IPS-15b (cell line): ENCODE data around the gene CMSS1.
"Not testable (repeated sequence)": the region's sequence is repeated elsewhere in the genome, so short reads cannot be mapped to it uniquely, and the experiment has no call there.

Experiments used
- H3K27me3 ChIP-seq: one replicate; pipeline ENCODE4 v1.6.1; 2013; ENCODE audit warnings: low read length; ENCODE audit not compliant: control insufficient read depth, insufficient read depth
- H3K36me3 ChIP-seq: one replicate; pipeline ENCODE4 v1.6.1; 2013; ENCODE audit warnings: low read length; ENCODE audit not compliant: control insufficient read depth, insufficient read depth
- H3K4me1 ChIP-seq: one replicate; pipeline ENCODE4 v1.6.1; 2013; ENCODE audit warnings: mild to moderate bottlenecking, low read length; ENCODE audit not compliant: control insufficient read depth, insufficient read depth
- H3K4me3 ChIP-seq: one replicate; pipeline ENCODE4 v1.5.1; 2013; ENCODE audit warnings: low read depth, low read length
- H3K9ac ChIP-seq: one replicate; pipeline ENCODE4 v1.6.1; 2013; ENCODE audit warnings: low read depth, mild to moderate bottlenecking, low read length
- H3K9me3 ChIP-seq: one replicate; pipeline ENCODE4 v1.6.1; 2013; ENCODE audit warnings: mild to moderate bottlenecking, low read length; ENCODE audit not compliant: control insufficient read depth, insufficient read depth

The CMSS1 gene

GRCh38 chr3:100047455-100048141 is 229.9 kb downstream of the CMSS1 start:
- no peak overlapping the region for H3K9ac ChIP-seq
- no peak overlapping the region for H3K4me3 ChIP-seq
- H3K36me3 ChIP-seq: no peaks in the 10 kb centered on the region
- no peaks in the 10 kb centered on the region for H3K9me3 ChIP-seq
- H3K27me3 ChIP-seq: no peaks in the 10 kb centered on the region
- H3K4me1 ChIP-seq: peaks cover 16% of the 10 kb centered on the region

GRCh38 chr3:100048248-100048647 is 230.6 kb downstream of the CMSS1 start:
- H3K9me3 ChIP-seq: no peaks in the 10 kb centered on the region
- no peak overlapping the region for H3K9ac ChIP-seq
- no peaks in the 10 kb centered on the region for H3K36me3 ChIP-seq
- H3K27me3 ChIP-seq: no peaks in the 10 kb centered on the region
- H3K4me1 ChIP-seq: peaks cover 13% of the 10 kb centered on the region
- no peak overlapping the region for H3K4me3 ChIP-seq

- H3K9ac ChIP-seq, H3K36me3 ChIP-seq, H3K4me3 ChIP-seq, H3K27me3 ChIP-seq, H3K4me1 ChIP-seq, H3K9me3 ChIP-seq: not testable (repeated sequence)
Measured at GRCh38 chr3:100051513-100051912, 233.9 kb downstream of the CMSS1 start.

- H3K27me3 ChIP-seq: no peaks in the 10 kb centered on the region
- H3K36me3 ChIP-seq: no peaks in the 10 kb centered on the region
Measured at GRCh38 chr3:100053951-100054620, 236.4 kb downstream of the CMSS1 start.

GRCh38 chr3:100057716-100058575 is 240.3 kb downstream of the CMSS1 start:
- Histone ChIP-seq H3K9me3 (no peaks in the 10 kb centered on the region), H3K9ac (no peak overlapping the region), H3K36me3 (no peaks in the 10 kb centered on the region), H3K4me3 (no peak overlapping the region), H3K4me1 (no peaks in the 10 kb centered on the region), H3K27me3 (no peaks in the 10 kb centered on the region)

More at GRCh38 chr3:100053951-100054620, 236.4 kb downstream of the CMSS1 start:
- Histone ChIP-seq H3K4me1 (no peaks in the 10 kb centered on the region), H3K9ac (no peak overlapping the region), H3K4me3 (no peak overlapping the region), H3K9me3 (no peaks in the 10 kb centered on the region)

- no peak overlapping the region for H3K9ac ChIP-seq
- H3K4me3 ChIP-seq: no peak overlapping the region
- no peaks in the 10 kb centered on the region for H3K9me3 ChIP-seq
- H3K4me1 ChIP-seq: no peaks in the 10 kb centered on the region
- no peaks in the 10 kb centered on the region for H3K36me3 ChIP-seq
- no peaks in the 10 kb centered on the region for H3K27me3 ChIP-seq
Measured at GRCh38 chr3:100059472-100059871, 241.8 kb downstream of the CMSS1 start.

- no peaks in the 10 kb centered on the region for H3K9me3 ChIP-seq
- no peaks in the 10 kb centered on the region for H3K4me1 ChIP-seq
- H3K36me3 ChIP-seq: no peaks in the 10 kb centered on the region
- no peak overlapping the region for H3K4me3 ChIP-seq
- no peaks in the 10 kb centered on the region for H3K27me3 ChIP-seq
- no peak overlapping the region for H3K9ac ChIP-seq
Measured at GRCh38 chr3:100060685-100061484, 243.2 kb downstream of the CMSS1 start.

DNA sequence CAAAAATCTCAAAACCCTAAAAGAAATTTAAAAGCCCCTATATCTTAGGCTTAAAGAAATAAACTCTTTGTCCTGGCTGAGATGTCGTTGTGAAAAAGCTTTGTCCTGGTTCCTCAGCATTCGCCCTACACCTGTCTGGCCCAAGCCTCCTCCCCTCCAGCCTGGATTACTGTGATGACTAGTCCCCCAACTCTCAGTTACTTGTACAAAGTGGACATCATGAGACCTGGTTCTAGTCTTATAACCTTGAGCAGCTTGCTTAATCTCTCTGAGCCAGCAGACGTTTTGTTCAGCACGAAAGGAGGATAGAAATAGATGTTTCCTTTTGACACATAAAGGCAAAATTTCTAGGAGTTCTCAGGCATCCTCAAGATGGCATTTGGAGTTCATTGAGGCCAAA is 245.0 kb downstream of the CMSS1 start:
- Histone ChIP-seq H3K9me3 (no peaks in the 10 kb centered on the region), H3K4me1 (no peaks in the 10 kb centered on the region), H3K36me3 (no peaks in the 10 kb centered on the region), H3K4me3 (no peak overlapping the region), H3K27me3 (no peaks in the 10 kb centered on the region), H3K9ac (no peak overlapping the region)

- H3K4me3 ChIP-seq: no peak overlapping the region
- H3K36me3 ChIP-seq: no peaks in the 10 kb centered on the region
- H3K27me3 ChIP-seq: no peaks in the 10 kb centered on the region
- H3K9ac ChIP-seq: no peak overlapping the region
- no peaks in the 10 kb centered on the region for H3K4me1 ChIP-seq
- H3K9me3 ChIP-seq: no peaks in the 10 kb centered on the region
Measured at GRCh38 chr3:100063929-100064461, 246.3 kb downstream of the CMSS1 start.

- H3K36me3 ChIP-seq: no peaks in the 10 kb centered on the region
- peaks cover 4% of the 10 kb centered on the region for H3K4me1 ChIP-seq
- no peak overlapping the region for H3K4me3 ChIP-seq
Measured at GRCh38 chr3:100067589-100067988, 249.9 kb downstream of the CMSS1 start.

DNA sequence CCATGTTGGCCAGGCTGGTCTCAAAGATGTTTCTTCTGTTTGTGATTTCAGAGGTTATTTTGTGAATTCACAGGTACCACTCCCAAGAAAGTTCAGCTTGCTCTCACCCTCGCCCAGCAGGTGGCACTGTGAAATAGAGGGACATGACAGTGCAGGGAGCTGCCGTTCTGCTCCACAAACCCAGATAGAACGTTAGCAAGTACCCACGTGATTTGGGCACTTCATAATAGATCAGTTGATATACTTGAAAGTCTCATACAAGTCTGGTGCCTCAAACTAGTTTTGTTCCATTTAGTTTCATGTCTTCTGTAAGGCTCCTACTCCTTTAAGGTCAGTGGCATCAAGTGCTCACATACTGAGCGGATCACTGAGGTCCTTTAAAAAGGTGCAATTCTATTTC is 251.2 kb downstream of the CMSS1 start:
- peaks cover 12% of the 10 kb centered on the region for H3K4me1 ChIP-seq
- H3K9me3 ChIP-seq: no peaks in the 10 kb centered on the region
- H3K4me3 ChIP-seq: no peak overlapping the region
- no peaks in the 10 kb centered on the region for H3K27me3 ChIP-seq
- no peak overlapping the region for H3K9ac ChIP-seq
- no peaks in the 10 kb centered on the region for H3K36me3 ChIP-seq

More at GRCh38 chr3:100067589-100067988, 249.9 kb downstream of the CMSS1 start:
- H3K27me3 ChIP-seq: no peaks in the 10 kb centered on the region
- H3K9me3 ChIP-seq: no peaks in the 10 kb centered on the region
- no peak overlapping the region for H3K9ac ChIP-seq
